ENCODE measurements around the gene NPAT. TPM values are rescaled to one million over a fixed set of nuclear protein-coding genes. Genes with fewer than 3 reads are reported as not detected.

NPAT gene
- total and polyA plus RNA-seq, 2 of the 13 experiments (the other 11 are each of a cell fraction or from before 2014, with no cell fraction given): 4.4 to 11.2 TPM

GRCh38 chr11:108221911-108222573, 396 bp downstream of the NPAT start (continued):
- TF ChIP-seq FOXP1 (IDR thresholded peaks at IDR 0.05) (no peak), FOXP1 (CRISPR knock-in tag; IDR thresholded peaks at IDR 0.05) (no peak), ZFY (CRISPR knock-in tag; IDR thresholded peaks at IDR 0.05) (no peak), MBD4 (IDR thresholded peaks at IDR 0.05; ENCODE audit: borderline replicate concordance, low read length) (no peak), ZNF282 (IDR thresholded peaks at IDR 0.05; ENCODE audit: partially characterized antibody) (no peak), ZBTB3 (CRISPR knock-in tag; IDR thresholded peaks at IDR 0.05; ENCODE audit: borderline replicate concordance, low read depth) (no peak), STAT5B (CRISPR knock-in tag; IDR thresholded peaks at IDR 0.05) (0 out of 2 replicates have a peak, but pooled peaks have one; percentile 49), ZC3H4 (CRISPR knock-in tag; IDR thresholded peaks at IDR 0.05; ENCODE audit: borderline replicate concordance) (no peak), NFKB2 (CRISPR knock-in tag; IDR thresholded peaks at IDR 0.05; ENCODE audit: borderline replicate concordance) (0 out of 2 replicates have a peak, but pooled peaks have one; percentile 7), SIN3A (IDR thresholded peaks at IDR 0.05; ENCODE audit: borderline replicate concordance, low read depth, low read length) (no peak), ZSCAN25 (CRISPR knock-in tag; IDR thresholded peaks at IDR 0.05) (no peak), TGIF2 (CRISPR knock-in tag; IDR thresholded peaks at IDR 0.05) (no peak), TARDBP (CRISPR knock-in tag; IDR thresholded peaks at IDR 0.05) (no peak), ZNF468 (CRISPR knock-in tag; IDR thresholded peaks at IDR 0.05) (no peak), ZNF580 (CRISPR knock-in tag; IDR thresholded peaks at IDR 0.05; ENCODE audit: borderline replicate concordance, low read depth) (no peak), ZNF256 (CRISPR knock-in tag; conservative IDR thresholded peaks at IDR 0.05) (peak; percentile 13; the same call in 1 of the 2 replicates), BRD4 (CRISPR knock-in tag; IDR thresholded peaks at IDR 0.05) (0 out of 2 replicates have a peak, but pooled peaks have one; percentile 34), ZFP90 (CRISPR knock-in tag; IDR thresholded peaks at IDR 0.05; ENCODE audit: borderline replicate concordance) (peak; percentile 61; the same call in 1 of the 2 replicates), ZNF781 (CRISPR knock-in tag; IDR thresholded peaks at IDR 0.05; ENCODE audit: borderline replicate concordance, not compliant biosample characterization) (no peak), ZNF883 (CRISPR knock-in tag; IDR thresholded peaks at IDR 0.05; ENCODE audit: not compliant biosample characterization) (no peak), NR3C1 (CRISPR knock-in tag; IDR thresholded peaks at IDR 0.05) (no peak), PHF5A (CRISPR knock-in tag; IDR thresholded peaks at IDR 0.05; ENCODE audit: low read depth, unreplicated experiment) (no peak), KDM6A (CRISPR knock-in tag; IDR thresholded peaks at IDR 0.05; ENCODE audit: low read depth) (no peak), PHF8 (CRISPR knock-in tag; IDR thresholded peaks at IDR 0.05) (peak; percentile 76; the same call in 1 of the 2 replicates)
- TF ChIP-seq, protein P1, sequence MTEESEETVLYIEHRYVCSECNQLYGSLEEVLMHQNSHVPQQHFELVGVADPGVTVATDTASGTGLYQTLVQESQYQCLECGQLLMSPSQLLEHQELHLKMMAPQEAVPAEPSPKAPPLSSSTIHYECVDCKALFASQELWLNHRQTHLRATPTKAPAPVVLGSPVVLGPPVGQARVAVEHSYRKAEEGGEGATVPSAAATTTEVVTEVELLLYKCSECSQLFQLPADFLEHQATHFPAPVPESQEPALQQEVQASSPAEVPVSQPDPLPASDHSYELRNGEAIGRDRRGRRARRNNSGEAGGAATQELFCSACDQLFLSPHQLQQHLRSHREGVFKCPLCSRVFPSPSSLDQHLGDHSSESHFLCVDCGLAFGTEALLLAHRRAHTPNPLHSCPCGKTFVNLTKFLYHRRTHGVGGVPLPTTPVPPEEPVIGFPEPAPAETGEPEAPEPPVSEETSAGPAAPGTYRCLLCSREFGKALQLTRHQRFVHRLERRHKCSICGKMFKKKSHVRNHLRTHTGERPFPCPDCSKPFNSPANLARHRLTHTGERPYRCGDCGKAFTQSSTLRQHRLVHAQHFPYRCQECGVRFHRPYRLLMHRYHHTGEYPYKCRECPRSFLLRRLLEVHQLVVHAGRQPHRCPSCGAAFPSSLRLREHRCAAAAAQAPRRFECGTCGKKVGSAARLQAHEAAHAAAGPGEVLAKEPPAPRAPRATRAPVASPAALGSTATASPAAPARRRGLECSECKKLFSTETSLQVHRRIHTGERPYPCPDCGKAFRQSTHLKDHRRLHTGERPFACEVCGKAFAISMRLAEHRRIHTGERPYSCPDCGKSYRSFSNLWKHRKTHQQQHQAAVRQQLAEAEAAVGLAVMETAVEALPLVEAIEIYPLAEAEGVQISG (CRISPR knock-in tag; IDR thresholded peaks at IDR 0.05): no peak
- TF ChIP-seq, protein P2, sequence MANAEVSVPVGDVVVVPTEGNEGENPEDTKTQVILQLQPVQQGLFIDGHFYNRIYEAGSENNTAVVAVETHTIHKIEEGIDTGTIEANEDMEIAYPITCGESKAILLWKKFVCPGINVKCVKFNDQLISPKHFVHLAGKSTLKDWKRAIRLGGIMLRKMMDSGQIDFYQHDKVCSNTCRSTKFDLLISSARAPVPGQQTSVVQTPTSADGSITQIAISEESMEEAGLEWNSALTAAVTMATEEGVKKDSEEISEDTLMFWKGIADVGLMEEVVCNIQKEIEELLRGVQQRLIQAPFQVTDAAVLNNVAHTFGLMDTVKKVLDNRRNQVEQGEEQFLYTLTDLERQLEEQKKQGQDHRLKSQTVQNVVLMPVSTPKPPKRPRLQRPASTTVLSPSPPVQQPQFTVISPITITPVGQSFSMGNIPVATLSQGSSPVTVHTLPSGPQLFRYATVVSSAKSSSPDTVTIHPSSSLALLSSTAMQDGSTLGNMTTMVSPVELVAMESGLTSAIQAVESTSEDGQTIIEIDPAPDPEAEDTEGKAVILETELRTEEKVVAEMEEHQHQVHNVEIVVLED (CRISPR knock-in tag; IDR thresholded peaks at IDR 0.05; ENCODE audit: borderline replicate concordance): no peak

Measured in HepG2 (cell line).